Pancreas (tissue), 10 donors: ENCODE measurements around the gene GUK1. TPM values are rescaled to one million over a fixed set of nuclear protein-coding genes. Genes with fewer than 3 reads are reported as not detected.

Source experiments
- ATAC-seq, 4 donors: fragments of 200-7000 bp; cut with Tn5 transposase; one replicate each; pipeline versions ENCODE4 v1.8.0 to v1.9.1; 2020; ENCODE audit warnings: mild to moderate bottlenecking in 4 of 4, moderate library complexity in 4 of 4
- DNase-seq, 6 donors: peaks; one replicate each; pipeline ENCODE4 v3.0.0-alpha.2; 2020
- FAIRE-seq: peaks from 2 replicates; lab custom pipeline; 2012; peaks lifted over from hg19 to GRCh38; lab: Jason Lieb, UNC
- H3K27ac ChIP-seq, 4 donors: fragments of 200-600 bp; sonication (generic); 1 replicate in 3 of 4; 2 replicates in 1 of 4; pipeline versions ENCODE4 v1.5.0 to v1.8.0; 2020
- H3K27me3 ChIP-seq, 4 donors: fragments of 200-600 bp; one replicate each; pipeline ENCODE4 v1.8.0; 2021
- H3K36me3 ChIP-seq, 3 donors: fragments of 200-600 bp; sonication (generic) in 1 of 3; one replicate each; pipeline versions ENCODE4 v1.5.0 to v1.8.0; 2020 to 2021
- H3K4me1 ChIP-seq, 3 donors: fragments of 200-600 bp; one replicate each; pipeline ENCODE4 v1.8.0; 2021
- H3K4me3 ChIP-seq, 4 donors: fragments of 200-600 bp; sonication (generic) in 2 of 4; one replicate each; pipeline versions ENCODE4 v1.5.0 to v1.8.0; 2020 to 2021
- H3K9me3 ChIP-seq, 4 donors: fragments of 200-600 bp; one replicate each; pipeline ENCODE4 v1.8.0; 2021
- CTCF ChIP-seq, 4 donors: fragments of 200-600 bp; sonication (generic) in 3 of 4; IDR thresholded peaks; one replicate each; pipeline versions ENCODE4 v1.5.0 to v1.8.0; 2021; ENCODE audit warnings: antibody characterized with exemption in 4 of 4
- WGBS, 2 donors: extraction: QIAGEN DNeasy Blood & Tissue Kit; methylation state at CpG; one replicate each; pipeline ENCODE4 v1.1.7; 2013; 5-methylcytosine and 5-hydroxymethylcytosine counted together
- intact Hi-C, 3 donors: fragments of 100-400 bp; cut with DNase I; formaldehyde crosslinking; loops; one replicate each; pipeline versions ENCODE4 v1.11.1 to v1.14.2; 2022
- polyA plus RNA-seq, 2 donors: library from polyadenylated mRNA; stranded (reverse); fragments of 200-250 nt; gene quantifications; one replicate each; pipeline ENCODE4 v1.2.3, GENCODE V29; 2013
- total RNA-seq, 6 donors: library from RNA; stranded (reverse); fragmentation: NEBNext Ultra II Directional in 4 of 6; extraction: Animal tissue kit (Norgen Biotek cat#: 25700) in 4 of 6; gene quantifications; one replicate each; pipeline versions ENCODE4 v1.2.1 to v1.2.4, GENCODE V29; 2021 to 2023
- donor health status: healthy with polysubstance abuse.
- donor health status: DM: no; HTN: no; CAD: no; lungs with moderate emphysema.
- donor health status: DM: no; HTN: no; CAD: no.
- donor health status: control.
- donor health status: control.
- donor health status: Bipolar disorder and iron deficiency.
- donor health status: DM: yes; HTN: yes; CAD: no.
- donor health status: DM: no; HTN: no; CAD: no.
- donor health status: DM: no; HTN: no; CAD: no.
- donor health status: DM: yes; HTN: yes; CAD: no.

Gene GUK1
- total and polyA plus RNA-seq, 8 donors: 71.5 to 317 (median 101) TPM

DNA sequence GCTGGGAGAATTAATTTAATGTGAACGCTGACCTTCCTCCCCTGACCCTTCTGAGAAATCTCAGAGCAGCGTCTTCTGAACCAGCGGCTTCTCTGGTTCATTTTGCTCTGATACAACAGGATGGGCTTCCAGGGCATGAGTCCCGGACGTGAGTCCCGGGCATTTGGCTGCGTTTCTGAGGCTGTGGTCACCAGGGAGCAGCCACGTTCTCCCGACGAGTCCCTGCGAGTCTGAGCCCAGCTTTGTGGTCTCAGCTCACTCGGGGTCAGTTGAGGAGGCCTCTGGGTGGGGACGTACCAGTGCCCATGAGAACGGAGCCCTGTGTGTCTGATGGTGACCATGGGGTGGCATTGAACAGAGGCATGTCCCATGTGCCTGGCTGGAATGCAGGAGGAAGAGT is 50.1 kb downstream of the GUK1 start:
- TF ChIP-seq CTCF (IDR thresholded peaks at IDR 0.05): no peak
- DNase-seq (no peak), ATAC-seq (no peak), FAIRE-seq (no peak)
- Histone ChIP-seq H3K4me1 (no peaks in the 10 kb centered on the region), H3K27ac (no peak overlapping the region), H3K4me3 (no peak overlapping the region), H3K27me3 (no peaks in the 10 kb centered on the region), H3K9me3 (no peaks in the 10 kb centered on the region), H3K36me3 (no peaks in the 10 kb centered on the region)
- WGBS, 2 donors: 84 to 91% methylated on average over 14 of the region's 14 CpGs
- intact Hi-C loops: no loop called here

- H3K27me3 ChIP-seq: no peaks in the 10 kb centered on the region
- no peak for FAIRE-seq
- no peak for ATAC-seq
- WGBS, 2 donors: 89 to 91% methylated on average over 5 of the region's 5 CpGs
- no peaks in the 10 kb centered on the region for H3K36me3 ChIP-seq
- TF ChIP-seq CTCF (IDR thresholded peaks at IDR 0.05): no peak
- DNase-seq: no peak
- H3K27ac ChIP-seq: no peak overlapping the region
- H3K9me3 ChIP-seq: no peaks in the 10 kb centered on the region
- H3K4me3 ChIP-seq: no peak overlapping the region
- H3K4me1 ChIP-seq: no peaks in the 10 kb centered on the region
- intact Hi-C loops: no loop called here
These were observed 50.7 kb downstream of the GUK1 start for GRCh38 chr1:228190778-228191177.

- FAIRE-seq (no peak), DNase-seq (no peak), ATAC-seq (no peak)
- H3K4me3 ChIP-seq: no peak overlapping the region
- H3K9me3 ChIP-seq: no peaks in the 10 kb centered on the region
- no peaks in the 10 kb centered on the region for H3K4me1 ChIP-seq
- WGBS, 2 donors: 75 to 79% methylated on average over 3 of the region's 3 CpGs
- H3K27me3 ChIP-seq: no peaks in the 10 kb centered on the region
- H3K27ac ChIP-seq: no peak overlapping the region
- intact Hi-C loops: no loop called here
- no peaks in the 10 kb centered on the region for H3K36me3 ChIP-seq
- TF ChIP-seq CTCF (IDR thresholded peaks at IDR 0.05): no peak
These were observed 54.4 kb downstream of the GUK1 start for GRCh38 chr1:228194436-228194835.

GRCh38 chr1:228194921-228195812 is 55.1 kb downstream of the GUK1 start:
- no peak for FAIRE-seq
- no peak for TF ChIP-seq CTCF (IDR thresholded peaks at IDR 0.05)

GRCh38 chr1:228197555-228198147 is 57.6 kb downstream of the GUK1 start:
- TF ChIP-seq CTCF (IDR thresholded peaks at IDR 0.05): no peak
- FAIRE-seq: no peak
- H3K36me3 ChIP-seq: no peaks in the 10 kb centered on the region
- no peak for DNase-seq
- no peaks in the 10 kb centered on the region for H3K27me3 ChIP-seq
- H3K4me3 ChIP-seq: no peak overlapping the region
- no peak for ATAC-seq
- H3K9me3 ChIP-seq: no peaks in the 10 kb centered on the region
- WGBS, 2 donors: 95 to 96% methylated on average over 4 of the region's 4 CpGs
- no peak overlapping the region for H3K27ac ChIP-seq
- H3K4me1 ChIP-seq: no peaks in the 10 kb centered on the region
- intact Hi-C loops: no loop called here

More at GRCh38 chr1:228194921-228195812, 55.1 kb downstream of the GUK1 start:
- Histone ChIP-seq H3K9me3 (no peaks in the 10 kb centered on the region), H3K27ac (no peak overlapping the region), H3K36me3 (no peaks in the 10 kb centered on the region), H3K27me3 (no peaks in the 10 kb centered on the region), H3K4me3 (no peak overlapping the region), H3K4me1 (no peaks in the 10 kb centered on the region)
- DNase-seq (no peak), ATAC-seq (no peak)
- WGBS, 2 donors: 78 to 89% methylated on average over 8 of the region's 8 CpGs
- intact Hi-C loops: no loop called here
